DMS79 (cell line): ENCODE data around the gene PGLYRP3.

Experiments
- DNase-seq: peaks from one replicate; lab custom pipeline; 2025; lab: John Stamatoyannopoulos, UW

The PGLYRP3 gene

DNA sequence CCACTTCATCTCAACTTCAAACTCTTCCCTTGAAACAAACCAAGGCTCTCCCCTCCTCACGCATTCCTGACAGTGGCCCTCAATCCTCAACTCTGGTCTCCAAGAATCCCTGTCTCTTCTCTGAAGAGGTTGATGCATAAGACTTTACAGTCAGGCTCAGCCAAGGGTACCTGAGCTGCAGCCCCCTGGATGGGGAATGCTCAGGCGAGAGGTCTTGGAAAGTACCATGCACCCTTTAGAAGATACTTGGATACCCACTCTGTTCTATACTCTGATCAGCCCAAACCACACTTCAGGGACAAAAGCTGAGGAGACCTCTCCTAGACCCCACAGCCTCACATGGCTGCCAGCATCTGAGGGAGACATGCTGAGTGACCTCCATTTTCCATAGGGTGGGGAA, 536 bp upstream of the PGLYRP3 start:
- no peak for DNase-seq

DNA sequence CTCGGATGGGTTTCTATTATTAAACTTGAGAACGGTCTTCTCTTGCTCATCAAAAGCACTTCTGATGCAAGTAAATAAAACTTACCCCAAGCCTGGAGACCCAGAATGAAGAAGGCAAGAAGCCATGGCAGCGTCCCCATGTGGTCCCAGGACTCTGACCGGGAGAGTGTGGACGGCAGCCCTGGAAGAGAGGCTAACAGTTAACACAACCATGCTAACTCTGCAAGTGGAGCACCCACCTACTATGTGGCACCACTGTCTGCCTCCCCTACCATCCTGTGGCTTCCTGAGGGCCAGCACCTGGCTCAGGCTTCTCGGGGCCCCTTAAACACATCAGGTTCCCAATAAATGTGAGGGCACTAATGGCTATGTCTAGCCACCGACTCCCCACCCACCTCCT, 2.2 kb downstream of the PGLYRP3 start:
- no peak for DNase-seq

DNA sequence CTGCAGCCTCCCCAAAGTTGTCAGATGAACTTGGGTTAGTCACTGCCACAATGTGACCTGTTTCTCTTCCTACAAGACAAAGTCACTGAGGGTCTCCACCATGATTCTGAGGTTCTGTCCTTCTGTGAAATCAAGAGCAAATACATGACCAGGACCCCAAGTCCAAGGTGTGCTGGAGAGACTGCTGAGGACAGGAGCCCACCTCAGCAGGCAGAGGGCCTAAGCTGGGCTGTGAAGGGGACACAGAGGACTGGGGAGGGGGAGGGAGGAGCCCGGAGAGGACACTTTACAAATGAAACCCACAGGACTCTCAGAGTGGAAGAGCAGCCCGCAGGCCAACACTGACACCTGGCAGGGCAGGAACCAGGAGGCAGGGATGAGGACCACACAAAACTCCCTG, 3.3 kb downstream of the PGLYRP3 start:
- DNase-seq = no peak

DNA sequence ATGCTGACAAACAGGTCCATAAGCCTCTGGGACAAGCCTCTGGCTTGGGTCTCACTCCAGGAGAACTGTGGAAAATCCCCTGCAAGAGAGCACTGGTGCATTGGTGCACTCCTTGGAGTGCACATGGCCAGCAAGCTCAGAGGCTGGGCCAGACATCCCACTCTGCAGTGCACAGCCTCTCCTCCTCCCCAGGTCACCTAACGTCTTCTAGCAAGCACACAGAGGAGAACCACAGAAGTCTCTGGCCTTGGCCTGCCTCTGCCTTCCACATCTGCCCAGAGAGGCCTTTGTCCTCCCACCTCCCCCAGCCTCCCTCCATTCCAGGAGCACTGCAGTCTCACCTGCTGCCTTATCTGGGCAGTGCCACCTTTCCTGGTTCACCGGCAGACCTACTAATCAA, 4.2 kb downstream of the PGLYRP3 start:
- DNase-seq = no peak

DNA sequence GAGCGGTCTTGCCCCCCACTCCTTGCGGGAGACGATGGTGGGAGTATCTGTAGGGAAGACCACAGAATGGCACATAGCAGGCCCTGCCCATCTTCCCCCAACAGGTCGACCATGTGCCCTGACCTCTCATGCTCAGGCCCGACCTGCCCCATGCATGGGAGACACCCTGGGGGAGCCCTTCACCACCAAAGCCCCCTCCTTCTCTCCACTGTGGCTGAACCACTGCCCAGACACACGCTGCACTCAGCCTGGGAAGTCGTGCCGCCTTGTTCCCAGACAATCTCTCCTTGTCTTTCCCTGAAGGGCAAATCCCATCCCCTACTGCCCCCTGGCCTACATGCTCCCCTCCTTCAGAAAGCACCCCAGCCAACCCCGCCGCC, 5.5 kb downstream of the PGLYRP3 start:
- no peak for DNase-seq

DNA sequence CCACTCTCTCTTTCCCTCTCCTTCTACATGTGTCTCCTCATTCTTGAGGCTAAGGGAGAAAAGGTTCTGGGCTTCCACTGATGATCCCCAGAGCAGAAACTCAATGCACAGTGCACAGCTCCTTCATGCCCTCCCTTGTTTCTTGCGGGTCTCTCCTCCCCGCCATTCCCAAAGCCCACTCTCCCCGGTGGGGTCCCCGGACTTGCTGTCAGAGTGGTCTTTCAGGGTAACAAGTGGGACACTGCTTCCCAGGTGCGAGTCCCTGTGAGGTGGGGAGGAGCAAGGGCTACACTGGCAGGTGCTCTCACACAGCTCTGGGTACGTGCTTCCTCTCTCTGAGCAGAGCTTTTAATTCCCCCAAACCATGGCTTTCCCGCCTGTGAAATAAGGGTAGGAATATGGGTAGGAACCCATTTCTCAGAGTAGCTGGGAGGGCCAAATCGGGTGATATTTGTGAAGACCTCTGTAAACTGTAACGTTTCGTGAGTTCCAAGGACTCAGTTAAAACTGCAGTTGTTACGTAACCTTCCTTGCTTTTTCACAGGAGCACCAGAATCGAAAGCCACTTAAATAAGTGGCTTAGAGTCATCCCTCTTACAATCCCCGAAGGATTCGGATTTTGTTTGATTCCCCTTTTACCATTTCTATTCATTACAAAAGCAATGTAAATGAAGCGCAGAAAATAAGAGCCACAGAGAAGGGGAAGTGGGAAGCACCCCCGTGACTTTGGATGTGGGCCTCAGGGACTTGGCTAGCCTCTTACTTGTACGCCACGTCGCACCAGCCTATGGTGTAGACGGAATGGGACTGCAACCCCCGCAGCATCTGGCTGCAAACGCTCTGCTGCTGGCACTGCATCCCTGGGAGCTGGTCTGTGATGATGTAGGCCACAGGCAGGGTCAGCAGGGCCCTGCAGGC, 6.2 kb downstream of the PGLYRP3 start:
- DNase-seq = no peak

DNA sequence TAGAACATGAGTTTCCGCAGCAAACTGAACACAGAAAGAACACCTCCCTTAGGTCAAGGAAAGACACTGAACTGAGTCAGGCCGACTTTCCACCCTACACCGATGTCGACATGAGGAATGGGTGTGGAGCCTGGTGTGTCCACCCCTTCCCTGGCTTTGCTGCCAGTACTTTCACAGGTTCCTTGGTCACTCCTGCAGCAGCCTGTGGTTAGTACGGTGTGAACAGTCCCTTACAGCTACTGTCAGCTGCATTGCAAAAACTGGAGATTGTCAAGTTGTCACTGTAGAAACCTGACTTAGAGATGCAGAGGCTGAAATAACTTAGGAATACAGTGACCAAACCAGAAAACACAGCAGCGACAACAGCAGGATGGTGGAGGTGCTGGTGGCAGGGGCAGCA, 7.1 kb downstream of the PGLYRP3 start:
- DNase-seq = no peak

DNA sequence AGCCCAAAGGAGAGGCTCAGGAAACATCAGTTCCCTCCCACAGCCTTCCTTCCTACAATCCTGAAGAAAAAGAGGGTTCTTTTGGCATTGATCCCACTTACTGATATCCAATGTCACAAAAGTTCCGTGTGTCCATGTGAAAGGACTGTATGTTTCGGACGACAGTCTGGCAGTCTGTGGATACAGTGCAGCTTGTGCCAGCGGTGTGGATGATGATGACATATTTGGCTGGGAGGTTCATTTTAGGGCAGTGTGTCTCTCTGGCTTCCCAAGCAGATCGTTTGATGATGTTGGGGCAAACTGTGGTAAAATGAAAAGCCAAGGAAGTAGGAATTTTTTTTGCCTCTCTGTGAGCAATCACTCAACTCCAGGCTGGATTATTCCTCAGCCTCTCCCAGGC, 10.4 kb downstream of the PGLYRP3 start:
- DNase-seq = no peak

DNA sequence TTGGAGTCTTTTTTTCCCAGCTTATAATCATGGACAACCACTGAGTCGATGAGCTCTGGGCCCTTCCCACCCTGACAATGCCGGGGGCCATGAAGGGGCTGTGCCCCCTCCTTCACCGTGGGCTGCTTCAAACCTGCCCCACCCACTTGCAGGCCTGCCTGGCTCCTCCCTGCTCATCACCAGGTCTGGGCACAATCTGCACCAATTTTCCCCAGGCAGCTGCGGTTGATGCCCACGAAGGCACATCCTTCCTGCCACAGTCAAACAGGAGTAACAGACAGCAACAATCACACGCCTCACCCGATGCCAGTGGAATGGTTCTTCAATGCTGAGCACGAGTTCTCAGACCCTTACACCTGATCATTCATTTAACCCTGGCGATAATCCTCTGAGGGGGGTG, 18.9 kb downstream of the PGLYRP3 start:
- no peak for DNase-seq

DNA sequence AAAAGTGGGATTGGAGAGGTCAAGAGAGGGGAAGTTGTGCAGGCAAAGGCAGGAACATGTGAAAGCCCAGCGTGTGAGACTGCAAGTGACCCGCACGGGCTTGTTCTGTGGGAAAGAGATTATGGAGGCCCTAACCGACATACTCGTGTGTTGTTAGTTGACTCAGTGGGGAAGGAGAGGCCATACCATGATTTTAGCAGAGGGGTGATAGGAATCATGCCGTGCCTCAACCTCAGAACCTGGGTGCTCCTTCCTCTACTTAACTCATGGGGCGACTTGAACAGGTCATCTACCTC, 19.3 kb downstream of the PGLYRP3 start:
- DNase-seq = no peak

DNA sequence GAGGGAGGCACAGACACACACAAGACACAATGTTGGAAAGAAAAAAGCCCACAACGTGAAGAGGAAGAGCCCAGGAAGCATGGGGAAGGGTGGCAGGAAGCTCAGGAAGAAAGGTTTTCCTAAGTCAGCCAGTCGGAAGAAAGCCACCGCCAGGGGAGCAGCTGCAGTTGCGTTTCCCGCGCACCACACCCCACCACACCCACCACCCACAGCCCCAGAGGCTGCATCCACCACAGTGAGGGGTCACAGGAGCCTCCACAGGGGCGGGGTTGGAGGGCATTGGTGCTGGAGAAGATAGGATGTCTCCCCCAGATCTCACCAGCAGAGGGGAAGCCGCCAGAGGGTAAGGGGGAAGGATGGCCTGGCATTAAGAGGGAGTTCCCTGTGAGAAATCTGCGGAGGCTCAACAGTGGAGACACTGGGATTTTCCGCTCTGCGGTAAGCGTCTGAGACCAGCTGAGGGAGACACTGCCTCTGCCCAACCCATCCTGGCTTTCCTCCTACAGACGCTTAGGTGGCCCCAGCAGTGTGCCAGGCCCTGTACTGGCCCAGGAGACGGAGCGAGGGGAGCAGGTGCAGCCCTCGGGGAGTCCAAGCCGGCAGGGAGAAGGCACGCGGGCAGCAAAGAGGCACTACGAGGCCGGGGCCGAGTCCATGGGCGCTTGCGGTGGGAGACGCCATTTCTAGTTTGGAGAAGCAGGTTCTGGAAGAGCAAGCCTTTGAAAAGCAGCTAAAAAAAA, 19.8 kb downstream of the PGLYRP3 start:
- no peak for DNase-seq

DNA sequence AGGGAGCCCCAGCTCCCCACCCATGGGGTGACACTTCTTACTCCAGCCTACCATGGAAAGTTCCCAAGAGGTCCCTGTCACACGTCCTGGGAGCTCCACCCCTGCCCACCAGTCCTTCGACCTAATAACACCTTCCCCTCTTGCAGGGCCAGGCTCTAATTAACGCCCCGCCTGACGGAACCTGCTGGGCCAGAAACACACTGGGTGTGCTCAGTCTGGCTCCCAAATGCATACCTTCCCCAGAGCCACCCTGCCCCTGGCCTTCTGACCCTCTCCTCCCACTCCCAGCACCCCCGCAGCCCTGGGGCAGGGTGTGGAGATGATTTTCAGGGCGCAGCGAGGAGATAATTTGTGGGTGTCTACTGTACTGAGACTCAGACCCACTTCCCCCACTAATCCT, 20.6 kb downstream of the PGLYRP3 start:
- no peak for DNase-seq

DNA sequence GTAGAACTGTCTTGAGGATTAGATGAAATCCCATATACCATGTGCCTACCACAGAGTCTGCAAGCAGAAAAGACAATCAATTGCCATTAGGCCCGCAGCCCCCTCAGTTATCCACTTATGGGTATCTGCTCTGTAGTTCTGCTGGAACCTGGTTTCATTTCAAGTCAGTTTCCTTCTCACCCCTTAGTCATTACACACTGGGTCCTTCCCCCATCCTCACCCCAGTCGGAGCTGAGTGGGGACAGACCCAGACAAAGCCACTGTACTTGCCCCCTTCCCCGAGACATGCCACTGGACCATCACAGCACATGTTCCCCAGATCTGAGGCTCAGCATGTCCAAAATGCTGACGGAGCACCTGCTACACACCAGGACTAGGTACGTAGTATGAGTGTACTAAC, 21.2 kb downstream of the PGLYRP3 start:
- no peak for DNase-seq

DNA sequence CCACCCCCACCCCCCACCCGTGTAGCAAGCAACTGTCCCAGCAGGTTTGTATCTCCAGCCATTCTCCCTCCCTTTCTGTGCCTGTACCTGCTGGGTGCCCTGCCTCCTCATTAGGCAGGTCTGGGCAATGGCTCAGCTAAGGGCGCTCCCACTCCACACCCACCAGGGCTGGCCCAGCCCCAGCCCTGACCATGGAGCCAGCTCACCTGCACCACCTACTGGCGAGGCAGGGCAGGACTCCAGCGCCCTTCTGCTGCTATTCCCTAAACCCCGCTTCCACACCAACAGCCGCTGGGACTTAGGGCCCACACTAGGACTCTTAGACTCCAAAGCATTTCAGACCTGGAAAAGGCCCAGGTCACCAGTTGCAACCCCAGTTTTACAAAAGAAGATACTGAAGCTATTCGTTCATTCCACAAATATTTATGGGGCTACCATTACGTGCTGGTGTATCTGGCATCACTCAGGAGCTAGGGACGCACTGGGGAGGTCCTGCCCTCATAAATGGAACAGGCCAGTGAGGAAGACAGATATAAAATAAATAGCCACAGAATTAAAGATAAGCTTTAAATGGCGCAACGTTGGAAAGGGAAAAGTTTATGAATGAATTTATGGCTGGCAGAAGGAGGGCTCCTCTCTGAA, 24.0 kb downstream of the PGLYRP3 start:
- no peak for DNase-seq

DNA sequence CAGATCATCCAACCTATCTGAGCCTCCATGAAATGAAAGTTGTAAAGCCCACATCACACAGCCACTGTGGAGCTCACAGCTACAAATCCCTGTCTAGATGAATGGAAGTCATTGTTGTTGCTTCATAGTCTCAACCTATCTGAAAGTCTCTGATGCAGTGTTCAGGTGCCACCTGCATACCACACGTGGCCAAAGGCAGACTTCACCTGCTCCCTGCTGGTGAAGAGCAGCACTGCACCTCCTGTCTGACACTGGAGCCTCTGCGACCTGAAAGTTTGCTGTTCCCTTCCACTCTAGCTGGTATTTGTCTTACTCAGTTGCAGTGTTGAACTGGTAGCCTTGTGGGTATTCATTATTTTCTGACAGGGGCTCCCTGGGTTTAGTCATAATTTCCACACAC, 34.9 kb downstream of the PGLYRP3 start:
- no peak for DNase-seq

DNA sequence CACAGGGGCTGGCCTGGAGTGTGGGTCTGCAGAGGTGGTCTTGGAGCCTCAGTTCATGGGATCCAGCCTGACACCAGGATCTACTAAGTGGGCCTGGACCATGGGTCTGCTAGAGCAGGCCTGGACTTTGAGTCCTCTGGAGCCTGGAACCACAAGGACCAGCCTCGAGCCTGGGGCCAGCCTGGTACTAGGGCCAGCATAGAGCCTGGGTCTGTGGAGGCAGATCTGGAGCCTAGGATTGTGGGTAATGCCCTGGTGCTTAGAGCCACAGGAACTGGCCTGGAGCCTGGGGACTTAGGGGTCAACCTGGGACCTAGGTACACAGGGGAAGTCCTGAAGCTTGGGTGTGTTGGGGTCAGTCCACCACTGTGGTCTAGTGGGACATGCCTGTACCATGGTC, 40.6 kb downstream of the PGLYRP3 start:
- DNase-seq = no peak

DNA sequence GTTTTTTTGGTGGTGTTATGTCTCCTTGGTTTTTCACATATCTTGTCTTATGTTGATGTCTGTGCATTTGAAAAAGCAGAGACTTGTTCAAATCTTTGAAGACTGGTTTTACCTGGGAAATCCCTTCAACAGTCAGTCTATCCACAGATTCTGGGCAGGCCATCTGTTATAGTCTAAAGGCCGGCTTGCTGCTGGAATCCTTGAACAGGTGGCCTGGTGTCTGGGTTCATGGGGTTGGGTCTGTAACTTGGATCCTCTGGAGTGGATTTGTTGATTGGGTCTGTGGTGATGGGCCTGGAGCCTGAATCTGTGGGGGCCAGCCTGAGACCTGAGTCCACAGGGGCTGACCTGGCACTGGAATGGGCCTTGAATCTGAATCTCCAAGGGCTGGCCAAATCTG, 41.0 kb downstream of the PGLYRP3 start:
- DNase-seq = no peak

DNA sequence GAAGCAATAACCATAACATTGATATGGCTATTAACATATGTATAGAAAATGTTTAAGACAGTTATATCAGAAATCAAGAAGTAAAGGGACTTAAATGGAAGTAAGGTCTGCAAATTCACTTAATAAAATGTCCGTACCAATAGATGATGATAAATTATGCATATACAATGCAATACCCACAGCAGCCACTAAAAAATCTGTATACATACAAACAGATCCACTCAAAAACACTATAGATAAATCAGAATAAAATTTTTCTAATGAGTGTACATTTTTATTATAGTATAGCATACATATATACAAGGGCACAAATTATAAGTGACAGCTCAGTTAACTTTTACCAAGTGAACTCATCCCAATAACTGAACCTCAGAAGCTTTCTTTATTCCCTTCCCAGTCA, 47.3 kb downstream of the PGLYRP3 start:
- DNase-seq = no peak

DNA sequence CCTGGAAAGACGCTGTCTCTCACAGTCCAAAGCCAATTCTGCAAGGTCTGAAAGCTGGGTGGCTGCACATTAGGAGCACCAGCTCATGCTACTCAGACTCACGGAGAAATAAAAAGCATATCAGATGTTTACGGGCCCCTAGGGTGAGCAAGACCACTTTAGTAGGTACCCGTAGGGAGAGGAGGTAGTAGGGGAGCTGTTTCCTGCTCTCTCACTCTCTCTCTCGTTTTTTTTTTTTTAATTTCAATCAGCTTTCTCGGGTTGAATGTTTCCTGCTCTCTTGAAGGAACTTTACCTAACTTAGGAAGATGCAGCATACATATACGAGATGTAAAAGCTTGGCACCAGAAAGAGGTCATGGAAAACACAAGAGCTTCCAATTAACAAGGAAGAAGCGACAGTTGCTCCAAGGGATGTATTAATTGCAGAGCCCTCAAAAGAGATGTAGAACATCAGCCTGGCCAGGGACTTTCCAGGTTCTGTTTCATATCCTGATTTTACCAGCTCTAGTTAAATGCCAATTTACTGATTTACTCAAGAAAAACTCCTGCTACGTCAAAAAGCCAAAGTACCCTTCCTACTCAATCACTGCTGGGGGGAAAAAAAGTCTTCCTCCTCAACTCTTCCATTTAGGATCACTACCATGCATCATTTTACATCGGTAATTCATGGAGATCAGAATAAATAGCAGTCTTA, 50.1 kb downstream of the PGLYRP3 start:
- no peak for DNase-seq

DNA sequence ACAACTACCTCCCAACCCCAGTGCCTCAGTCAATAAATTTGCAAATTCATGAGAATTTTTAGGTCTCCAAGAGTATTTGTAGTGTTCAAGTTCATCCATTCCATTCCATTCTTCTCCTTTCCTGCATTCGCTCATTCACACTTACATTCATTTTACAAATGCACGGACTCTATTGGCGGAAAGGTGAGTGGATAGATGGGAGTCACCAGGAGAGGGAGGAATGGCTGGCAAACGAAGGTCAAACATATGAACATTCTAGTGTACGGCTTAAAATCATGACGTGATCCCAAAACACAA, 50.7 kb downstream of the PGLYRP3 start:
- no peak for DNase-seq

DNA sequence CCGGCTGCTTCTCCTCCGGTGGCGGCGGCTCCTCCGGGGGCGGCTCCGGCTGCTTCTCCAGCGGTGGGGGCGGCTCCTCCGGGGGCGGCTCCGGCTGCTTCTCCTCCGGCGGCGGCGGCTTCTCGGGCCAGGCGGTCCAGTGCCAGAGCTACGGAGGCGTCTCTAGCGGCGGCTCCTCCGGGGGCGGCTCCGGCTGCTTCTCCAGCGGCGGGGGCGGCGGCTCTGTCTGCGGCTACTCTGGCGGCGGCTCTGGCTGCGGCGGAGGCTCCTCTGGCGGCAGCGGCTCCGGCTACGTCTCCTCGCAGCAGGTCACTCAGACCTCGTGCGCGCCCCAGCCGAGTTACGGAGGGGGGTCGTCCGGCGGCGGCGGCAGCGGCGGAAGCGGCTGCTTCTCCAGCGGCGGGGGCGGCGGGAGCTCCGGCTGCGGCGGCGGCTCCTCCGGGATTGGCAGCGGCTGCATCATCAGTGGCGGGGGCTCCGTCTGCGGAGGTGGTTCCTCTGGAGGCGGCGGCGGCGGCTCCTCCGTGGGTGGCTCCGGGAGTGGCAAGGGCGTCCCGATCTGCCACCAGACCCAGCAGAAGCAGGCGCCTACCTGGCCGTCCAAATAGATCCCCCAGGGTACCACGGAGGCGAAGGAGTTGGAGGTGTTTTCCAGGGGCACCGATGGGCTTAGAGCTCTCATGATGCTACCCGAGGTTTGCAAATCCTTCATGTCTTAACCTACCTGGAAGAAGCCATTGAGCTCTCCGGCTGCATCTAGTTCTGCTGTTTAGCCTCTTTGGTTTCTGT, 51.3 kb downstream of the PGLYRP3 start:
- DNase-seq = no peak
